Measurements from ENCODE around the gene CDT1. TPM values are rescaled to one million over a fixed set of nuclear protein-coding genes. Genes with fewer than 3 reads are reported as not detected.

The CDT1 gene
- total RNA-seq, 1 experiment from 2014 or later, result 39.9 TPM

DNA sequence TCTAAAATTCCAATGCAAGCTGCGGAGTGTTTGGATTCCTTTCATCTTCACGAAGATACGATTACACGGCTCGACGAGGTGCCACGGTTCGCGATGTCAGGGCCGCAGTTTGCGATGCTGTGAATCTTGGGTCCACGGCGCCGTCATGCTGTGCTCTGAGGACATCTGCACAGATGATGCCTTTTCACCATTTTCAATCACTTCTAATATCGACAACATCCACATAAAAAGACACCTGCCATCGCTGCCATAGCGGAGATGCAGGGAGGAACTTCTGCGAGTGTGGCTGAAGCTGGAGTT is 14.9 kb downstream of the CDT1 start:
- in situ Hi-C loops (cut with HindIII; ENCODE audit: low pct_unique_long_range_greater_than_20kb, low sequenced_read_pairs), result no loop called here
- TF ChIP-seq, protein P1, sequence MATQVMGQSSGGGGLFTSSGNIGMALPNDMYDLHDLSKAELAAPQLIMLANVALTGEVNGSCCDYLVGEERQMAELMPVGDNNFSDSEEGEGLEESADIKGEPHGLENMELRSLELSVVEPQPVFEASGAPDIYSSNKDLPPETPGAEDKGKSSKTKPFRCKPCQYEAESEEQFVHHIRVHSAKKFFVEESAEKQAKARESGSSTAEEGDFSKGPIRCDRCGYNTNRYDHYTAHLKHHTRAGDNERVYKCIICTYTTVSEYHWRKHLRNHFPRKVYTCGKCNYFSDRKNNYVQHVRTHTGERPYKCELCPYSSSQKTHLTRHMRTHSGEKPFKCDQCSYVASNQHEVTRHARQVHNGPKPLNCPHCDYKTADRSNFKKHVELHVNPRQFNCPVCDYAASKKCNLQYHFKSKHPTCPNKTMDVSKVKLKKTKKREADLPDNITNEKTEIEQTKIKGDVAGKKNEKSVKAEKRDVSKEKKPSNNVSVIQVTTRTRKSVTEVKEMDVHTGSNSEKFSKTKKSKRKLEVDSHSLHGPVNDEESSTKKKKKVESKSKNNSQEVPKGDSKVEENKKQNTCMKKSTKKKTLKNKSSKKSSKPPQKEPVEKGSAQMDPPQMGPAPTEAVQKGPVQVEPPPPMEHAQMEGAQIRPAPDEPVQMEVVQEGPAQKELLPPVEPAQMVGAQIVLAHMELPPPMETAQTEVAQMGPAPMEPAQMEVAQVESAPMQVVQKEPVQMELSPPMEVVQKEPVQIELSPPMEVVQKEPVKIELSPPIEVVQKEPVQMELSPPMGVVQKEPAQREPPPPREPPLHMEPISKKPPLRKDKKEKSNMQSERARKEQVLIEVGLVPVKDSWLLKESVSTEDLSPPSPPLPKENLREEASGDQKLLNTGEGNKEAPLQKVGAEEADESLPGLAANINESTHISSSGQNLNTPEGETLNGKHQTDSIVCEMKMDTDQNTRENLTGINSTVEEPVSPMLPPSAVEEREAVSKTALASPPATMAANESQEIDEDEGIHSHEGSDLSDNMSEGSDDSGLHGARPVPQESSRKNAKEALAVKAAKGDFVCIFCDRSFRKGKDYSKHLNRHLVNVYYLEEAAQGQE (IDR thresholded peaks at IDR 0.05; ENCODE audit: insufficient read depth in 1 of 2, low read depth in 2 of 2, low read length in 1 of 2), result no peak
- TF ChIP-seq TCF7L2 (IDR thresholded peaks at IDR 0.05; ENCODE audit: low read depth, low read length), result no peak
- TF ChIP-seq, protein P2, sequence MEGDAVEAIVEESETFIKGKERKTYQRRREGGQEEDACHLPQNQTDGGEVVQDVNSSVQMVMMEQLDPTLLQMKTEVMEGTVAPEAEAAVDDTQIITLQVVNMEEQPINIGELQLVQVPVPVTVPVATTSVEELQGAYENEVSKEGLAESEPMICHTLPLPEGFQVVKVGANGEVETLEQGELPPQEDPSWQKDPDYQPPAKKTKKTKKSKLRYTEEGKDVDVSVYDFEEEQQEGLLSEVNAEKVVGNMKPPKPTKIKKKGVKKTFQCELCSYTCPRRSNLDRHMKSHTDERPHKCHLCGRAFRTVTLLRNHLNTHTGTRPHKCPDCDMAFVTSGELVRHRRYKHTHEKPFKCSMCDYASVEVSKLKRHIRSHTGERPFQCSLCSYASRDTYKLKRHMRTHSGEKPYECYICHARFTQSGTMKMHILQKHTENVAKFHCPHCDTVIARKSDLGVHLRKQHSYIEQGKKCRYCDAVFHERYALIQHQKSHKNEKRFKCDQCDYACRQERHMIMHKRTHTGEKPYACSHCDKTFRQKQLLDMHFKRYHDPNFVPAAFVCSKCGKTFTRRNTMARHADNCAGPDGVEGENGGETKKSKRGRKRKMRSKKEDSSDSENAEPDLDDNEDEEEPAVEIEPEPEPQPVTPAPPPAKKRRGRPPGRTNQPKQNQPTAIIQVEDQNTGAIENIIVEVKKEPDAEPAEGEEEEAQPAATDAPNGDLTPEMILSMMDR (IDR thresholded peaks at IDR 0.05), result no peak
- no peak for TF ChIP-seq SIN3A (IDR thresholded peaks at IDR 0.05; ENCODE audit: borderline replicate concordance, insufficient read depth, low read depth, low read length)
- no peak for TF ChIP-seq POLR2AphosphoS5 (IDR thresholded peaks at IDR 0.05; ENCODE audit: low read depth, low read length)
- Histone ChIP-seq H3K9me3 (ENCODE audit: control insufficient read depth, insufficient read depth, low read depth, low read length) (no peaks in the 10 kb centered on the region), H3K27ac (ENCODE audit: low read length) (no peak overlapping the region), H3K36me3 (ENCODE audit: control insufficient read depth, insufficient read depth, low read length) (no peaks in the 10 kb centered on the region), H3K27me3 (ENCODE audit: control insufficient read depth, insufficient read depth, low read length) (no peaks in the 10 kb centered on the region), H3K4me1 (ENCODE audit: control insufficient read depth, insufficient read depth, low read length) (no peaks in the 10 kb centered on the region; the same call in 1 of the 2 replicates), H3K4me3 (ENCODE audit: low read depth in 2 of 2, low read length in 2 of 2) (no peak overlapping the region)
- intact Hi-C loops (cut with micrococcal nuclease; ENCODE audit: unreplicated experiment), result loop anchor here (10.0 kb wide), 1 partner anchor 346 kb away; no protein-coding TSS in a partner anchor
- no peak for DNase-seq (ENCODE audit: low read depth, low spot score)
- BruUV-seq (replicated peaks), result no TSS peak
- no peak for ATAC-seq
- ChIA-PET CTCF (no interaction called here), POLR2A (no interaction called here)

DNA sequence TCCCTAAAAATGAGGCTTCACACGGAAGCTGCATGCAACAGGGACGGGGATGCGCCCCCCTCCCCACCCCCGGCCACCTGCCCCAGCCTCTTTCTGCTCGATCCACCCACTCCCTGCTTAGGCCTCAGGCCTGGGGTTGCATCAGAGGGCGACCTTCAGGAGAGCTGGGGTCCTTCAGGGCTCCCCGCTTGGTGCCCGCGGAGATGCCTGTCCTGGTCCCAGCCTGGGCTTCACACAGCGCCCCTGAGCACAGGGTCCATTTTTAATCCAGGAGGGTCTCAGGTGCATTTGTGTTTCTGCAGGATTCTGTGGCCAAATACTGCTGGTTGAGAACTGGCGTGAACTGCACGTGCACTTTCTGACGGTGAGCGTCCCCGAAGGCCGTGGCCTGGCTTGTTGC is 15.5 kb downstream of the CDT1 start:
- H3K9me3 ChIP-seq (ENCODE audit: control insufficient read depth, insufficient read depth, low read depth, low read length), result no peaks in the 10 kb centered on the region
- POLR2A ChIA-PET, result no interaction called here
- ATAC-seq, result no peak
- no peak for DNase-seq (ENCODE audit: low read depth, low spot score)
- no peak overlapping the region for H3K4me3 ChIP-seq (ENCODE audit: low read depth in 2 of 2, low read length in 2 of 2)
- no TSS peak for BruUV-seq (replicated peaks)
- TF ChIP-seq, protein P2 (IDR thresholded peaks at IDR 0.05), result no peak
- TF ChIP-seq POLR2AphosphoS5 (IDR thresholded peaks at IDR 0.05; ENCODE audit: low read depth, low read length) (no peak), SIN3A (IDR thresholded peaks at IDR 0.05; ENCODE audit: borderline replicate concordance, insufficient read depth, low read depth, low read length) (no peak), TCF7L2 (IDR thresholded peaks at IDR 0.05; ENCODE audit: low read depth, low read length) (no peak)
- TF ChIP-seq, protein P1 (IDR thresholded peaks at IDR 0.05; ENCODE audit: insufficient read depth in 1 of 2, low read depth in 2 of 2, low read length in 1 of 2), result no peak
- no peaks in the 10 kb centered on the region for H3K36me3 ChIP-seq (ENCODE audit: control insufficient read depth, insufficient read depth, low read length)
- intact Hi-C loops (cut with micrococcal nuclease; ENCODE audit: unreplicated experiment) (loop anchor here (10.0 kb wide), 1 partner anchor 346 kb away; no protein-coding TSS in a partner anchor), in situ Hi-C loops (cut with HindIII; ENCODE audit: low pct_unique_long_range_greater_than_20kb, low sequenced_read_pairs) (no loop called here)
- no peak overlapping the region for H3K27ac ChIP-seq (ENCODE audit: low read length)
- CTCF ChIA-PET, result no interaction called here
- H3K4me1 ChIP-seq (ENCODE audit: control insufficient read depth, insufficient read depth, low read length), result no peaks in the 10 kb centered on the region
- no peaks in the 10 kb centered on the region for H3K27me3 ChIP-seq (ENCODE audit: control insufficient read depth, insufficient read depth, low read length)
